GM18511 (cell line): ENCODE data around the gene CLMN.
A peak's percentile ranks its signal among the peaks of the same experiment; 100 is the strongest.

Experiments
- ATAC-seq: cut with Tn5 transposase; IDR thresholded peaks from one replicate; pipeline ENCODE4 v1.9.1; 2021; ENCODE audit warnings: mild to moderate bottlenecking, moderate library complexity; ENCODE audit not compliant: unreplicated experiment

The CLMN gene

DNA sequence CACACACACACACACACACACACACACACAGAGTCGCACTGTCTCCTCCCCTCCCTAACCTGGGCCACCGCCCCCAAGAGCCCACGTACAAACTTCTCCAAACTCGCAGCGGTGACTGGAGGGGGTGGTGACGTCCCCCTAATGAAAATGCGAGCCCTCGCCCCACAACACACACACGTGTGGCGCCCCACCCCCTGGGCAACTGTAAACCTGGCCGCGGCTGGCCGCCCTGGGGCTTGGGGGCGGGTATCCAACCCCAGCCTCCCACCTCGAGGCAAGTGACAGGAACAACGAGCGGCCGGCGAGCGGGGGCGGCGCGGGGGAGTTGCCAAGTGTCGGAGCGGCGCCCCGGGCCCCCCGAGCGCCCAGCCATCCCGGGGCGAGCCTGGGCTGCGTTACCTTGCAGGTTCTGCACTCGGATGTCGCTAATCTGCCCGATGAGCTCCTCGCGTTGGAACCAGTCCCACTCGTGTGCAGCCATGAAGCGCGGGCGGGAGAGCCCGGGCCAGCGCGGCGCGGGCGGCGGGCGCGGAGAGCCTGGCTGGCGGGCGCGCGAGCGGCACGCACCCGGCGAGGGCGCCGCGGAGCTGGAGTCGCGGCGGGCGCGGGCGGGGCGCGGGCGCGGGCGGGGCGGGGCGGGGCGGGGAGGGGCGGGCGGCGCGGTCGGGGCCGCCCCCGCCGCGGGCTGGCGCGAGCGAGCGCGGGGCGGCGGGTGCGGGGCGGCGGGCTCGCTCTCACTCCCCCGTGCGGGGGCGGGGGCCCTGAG, at the start of gene CLMN:
CLMN (minus strand) TSS at position 597 of the 766 bp plus-strand sequence; CDS start at position 481, 116 bp downstream.
- peak; percentile 52 for ATAC-seq

DNA sequence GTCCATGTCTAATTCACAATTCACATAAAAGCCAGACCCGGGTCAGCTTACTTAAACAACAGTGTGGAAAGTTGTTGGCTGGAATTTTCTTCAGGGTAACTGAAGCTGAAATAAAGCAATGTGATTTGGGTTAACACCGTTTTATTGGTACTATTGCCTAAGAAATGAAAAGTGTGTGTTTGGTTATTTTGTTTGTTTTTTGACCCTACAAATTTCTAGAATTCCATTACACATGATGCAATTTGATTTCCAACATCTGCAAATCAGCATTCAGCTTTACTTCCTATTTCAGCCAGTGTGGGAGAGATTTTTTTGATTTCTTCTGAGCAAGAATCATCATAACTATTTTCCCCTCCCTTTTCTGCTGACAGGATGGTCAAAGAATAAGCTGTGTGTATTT, 45.7 kb upstream of the CLMN start:
- no peak for ATAC-seq

GRCh38 chr14:95364481-95365209, 44.9 kb upstream of the CLMN start:
- ATAC-seq, result no peak

- no peak for ATAC-seq
Measured at GRCh38 chr14:95363468-95363954, 43.8 kb upstream of the CLMN start.

GRCh38 chr14:95362138-95362494, 42.4 kb upstream of the CLMN start:
- ATAC-seq, result no peak

GRCh38 chr14:95361373-95362137, 41.8 kb upstream of the CLMN start:
- peak; percentile 59 for ATAC-seq

DNA sequence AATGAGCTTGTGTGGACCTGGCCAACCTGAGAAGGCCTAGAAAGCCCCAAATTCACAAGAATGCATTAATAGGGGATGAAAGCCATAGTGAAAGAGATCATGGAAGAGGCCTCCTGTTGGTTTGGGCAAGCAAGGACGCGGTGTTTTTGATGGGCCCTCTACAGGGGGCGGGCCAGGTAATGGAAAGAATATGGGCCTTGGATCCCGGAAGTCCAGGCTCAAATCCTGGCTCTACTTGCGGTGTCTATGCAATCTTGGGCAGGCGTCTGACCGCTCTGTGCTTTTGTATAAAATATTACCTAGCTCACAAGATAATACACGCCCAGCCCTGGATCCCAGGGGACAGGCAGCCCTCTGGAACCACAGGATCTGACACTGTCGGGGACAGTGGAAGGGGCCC, 41.1 kb upstream of the CLMN start:
- no peak for ATAC-seq

DNA sequence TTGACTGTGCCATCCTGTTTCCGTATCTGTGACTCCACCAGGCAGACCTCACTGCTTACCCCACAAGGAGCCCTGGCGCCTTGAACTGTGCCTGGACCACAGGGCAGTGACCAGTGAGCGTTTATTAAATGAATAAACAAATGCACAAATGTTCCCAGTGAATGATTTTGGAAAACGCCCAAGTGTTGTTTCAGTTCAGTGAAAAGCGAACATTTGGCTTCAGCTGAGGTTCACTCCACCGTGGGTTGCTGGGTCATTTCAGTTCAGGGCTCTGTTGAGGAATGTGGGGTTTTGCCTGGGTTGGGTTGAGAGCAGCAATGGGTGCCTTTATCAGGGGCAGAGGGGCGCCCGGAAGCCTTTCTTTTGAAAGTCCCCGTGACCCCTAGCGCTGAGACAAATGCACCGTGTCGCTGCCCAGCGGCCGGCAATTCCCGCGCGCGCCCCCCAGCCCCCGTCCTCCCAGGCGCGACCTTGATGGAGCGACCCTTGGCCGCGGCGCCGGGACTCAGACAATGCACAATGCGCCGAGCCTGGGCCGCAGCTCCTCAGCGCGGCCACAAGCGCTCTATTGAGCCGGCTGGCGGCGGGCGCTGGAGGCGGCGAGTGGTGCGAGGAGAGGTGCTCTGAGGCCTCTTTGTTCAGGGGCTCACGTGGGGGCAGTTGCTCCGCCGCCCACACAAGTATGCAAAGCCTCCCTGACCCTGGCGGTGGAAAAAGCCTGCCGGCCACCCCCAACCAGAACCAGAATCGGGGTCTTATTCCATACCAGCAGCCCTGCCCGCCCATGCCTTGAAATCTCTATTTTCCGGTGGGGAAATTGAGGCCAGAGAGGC, 40.5 kb upstream of the CLMN start:
- no peak for ATAC-seq

DNA sequence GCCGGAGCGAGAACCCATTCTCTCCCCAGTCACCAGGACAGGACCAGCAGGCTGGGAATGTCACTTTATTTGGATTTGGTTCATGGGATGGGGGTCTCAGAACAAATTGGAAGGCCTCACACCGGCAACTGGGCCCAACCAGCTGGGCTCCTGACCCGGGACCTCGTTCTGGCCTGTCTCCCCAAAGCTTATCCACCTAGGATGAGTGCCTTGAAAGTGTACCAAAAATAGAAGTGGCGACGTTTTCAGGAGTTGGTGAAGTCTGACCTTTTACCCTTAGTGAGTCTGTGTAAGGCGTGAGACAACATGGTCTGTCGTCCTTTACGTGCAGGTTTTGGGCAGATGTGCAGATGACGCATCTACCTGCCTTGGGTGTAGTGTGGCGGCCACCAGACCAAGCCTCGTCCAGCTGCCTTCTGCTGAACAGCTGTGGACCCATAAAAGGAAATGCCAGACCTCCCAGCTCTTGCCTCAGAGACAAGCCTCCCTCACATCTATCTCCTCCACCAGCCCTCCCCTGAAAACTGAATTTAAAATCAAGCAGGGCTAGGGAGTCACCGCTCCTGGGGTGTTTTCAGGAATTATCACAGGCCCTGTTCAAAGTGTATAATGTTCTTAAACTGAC, 36.6 kb upstream of the CLMN start:
- no peak for ATAC-seq

DNA sequence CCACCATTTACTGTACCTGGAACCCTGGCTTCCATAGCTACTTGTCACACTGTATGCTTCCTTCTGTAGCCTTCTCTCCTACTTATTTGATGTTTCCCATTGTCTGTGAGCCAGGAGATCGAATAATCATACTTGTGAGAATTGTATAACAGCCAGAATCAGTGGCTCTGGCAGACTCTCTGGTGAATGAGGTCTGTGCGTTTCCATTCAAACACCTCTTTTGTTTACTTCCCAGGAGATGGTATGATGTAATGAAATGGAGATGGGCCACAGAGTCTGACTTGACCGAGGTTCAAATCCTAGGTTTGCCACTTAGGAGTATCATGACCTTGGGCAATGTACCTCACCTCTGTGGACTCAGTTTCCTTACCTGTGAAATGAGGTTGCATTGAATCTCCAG, 35.7 kb upstream of the CLMN start:
- ATAC-seq, result no peak

- ATAC-seq, result no peak
Measured at GRCh38 chr14:95354834-95355233, 35.1 kb upstream of the CLMN start.

DNA sequence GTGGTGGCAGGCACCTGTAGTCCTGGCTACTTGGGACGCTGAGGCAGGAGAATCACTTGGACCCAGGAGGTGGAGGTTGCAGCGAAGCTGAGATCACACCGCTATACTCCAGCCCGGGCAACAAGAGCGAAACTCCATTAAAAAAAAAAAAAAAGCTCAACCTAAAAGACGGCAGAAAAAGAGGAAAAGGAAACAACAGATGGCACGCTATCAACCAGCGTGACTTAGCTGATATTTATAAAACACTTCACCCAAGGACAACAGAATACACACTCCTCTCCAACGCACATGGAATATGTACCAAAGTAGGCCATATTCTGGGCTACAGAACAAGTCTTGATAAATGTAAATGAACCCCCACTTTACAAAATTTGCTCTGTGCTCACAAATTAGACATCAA, 34.0 kb upstream of the CLMN start:
- ATAC-seq, result no peak

DNA sequence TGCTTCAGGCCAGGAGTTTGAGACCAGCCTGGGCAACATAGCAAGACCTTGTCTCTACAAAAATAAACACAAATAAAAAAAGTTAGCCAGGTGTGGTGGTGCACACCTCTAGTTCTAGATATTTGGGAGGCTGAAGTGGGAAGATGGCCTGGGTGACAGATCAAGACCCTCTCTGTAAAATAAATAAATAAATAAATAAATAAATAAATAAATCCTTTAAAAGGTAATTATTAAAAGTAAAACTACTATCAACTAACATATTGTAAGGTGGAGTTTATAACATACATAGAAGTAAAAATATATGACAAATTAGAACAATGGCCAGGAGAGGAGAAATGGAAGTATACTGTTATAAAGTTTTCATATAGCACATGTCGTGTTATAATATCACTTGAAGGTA, 33.3 kb upstream of the CLMN start:
- no peak for ATAC-seq

DNA sequence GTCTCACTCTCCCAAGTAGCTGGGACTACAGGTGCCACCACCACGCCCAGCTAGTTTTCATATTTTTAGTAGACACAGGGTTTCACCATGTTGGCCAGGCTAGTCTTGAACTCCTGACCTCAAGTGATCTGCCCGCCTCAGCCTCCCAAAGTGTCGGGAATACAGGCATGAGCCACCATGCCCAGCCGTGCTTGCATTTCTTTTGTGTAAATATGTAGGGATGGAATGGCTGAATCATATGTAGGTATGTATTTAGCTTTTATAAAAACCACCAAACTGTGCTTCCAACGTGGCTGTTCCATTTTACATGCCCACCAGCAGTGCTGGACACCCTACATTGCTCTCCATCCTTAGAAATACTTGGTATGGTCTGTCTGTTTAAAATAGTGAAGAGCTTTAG, 32.8 kb upstream of the CLMN start:
- ATAC-seq, result no peak

DNA sequence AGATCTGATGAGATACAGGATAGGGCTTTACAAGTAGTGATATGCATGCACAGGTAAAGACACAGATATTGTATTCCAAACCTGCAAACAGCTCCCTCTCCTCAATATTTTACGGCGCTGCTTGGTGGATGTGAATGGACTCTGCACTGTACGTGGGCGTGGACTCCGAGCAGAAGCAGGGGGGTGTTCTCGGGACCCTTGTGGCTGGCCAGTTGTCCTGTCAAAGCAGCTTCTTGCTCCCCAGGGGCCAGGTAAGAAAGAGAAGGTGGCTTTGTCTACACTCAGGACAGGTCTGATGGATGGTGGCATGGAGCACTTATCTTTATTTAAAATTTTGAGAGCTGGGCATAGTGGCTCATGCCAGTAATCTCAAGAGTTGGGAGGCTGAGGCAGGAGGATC, 29.5 kb upstream of the CLMN start:
- ATAC-seq, result no peak

DNA sequence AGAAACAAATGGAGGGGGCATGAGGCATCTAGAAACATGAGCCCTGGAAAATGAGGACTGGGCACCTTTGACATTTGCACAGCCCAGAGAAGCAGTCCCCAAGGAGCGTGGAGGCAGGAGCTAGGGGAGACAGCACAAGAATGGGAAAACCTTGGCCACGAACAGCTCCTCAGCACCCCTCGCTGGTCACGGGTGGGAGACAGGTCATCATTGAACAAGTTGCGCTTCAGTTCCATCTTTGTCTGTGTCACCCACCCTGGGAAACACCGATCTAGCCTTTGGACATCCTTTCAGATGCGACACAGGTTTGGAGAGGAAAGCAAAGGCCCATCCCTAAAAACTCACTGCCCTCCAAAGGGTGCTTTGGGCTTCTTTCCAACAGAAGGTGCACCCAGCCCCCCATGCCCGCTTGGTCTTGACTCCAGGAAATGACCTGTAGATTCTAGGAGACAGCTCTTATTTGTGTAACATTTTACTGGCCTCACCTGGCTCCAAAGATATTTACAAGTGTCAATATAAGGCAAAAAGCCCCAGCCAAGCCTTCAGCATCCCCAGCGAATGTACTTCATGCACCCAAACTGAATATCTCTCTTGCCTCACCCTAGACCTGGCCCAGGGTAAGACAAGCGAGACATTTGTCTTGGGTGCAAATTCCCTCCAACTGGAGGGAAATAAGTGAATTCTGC, 28.8 kb upstream of the CLMN start:
- no peak for ATAC-seq

DNA sequence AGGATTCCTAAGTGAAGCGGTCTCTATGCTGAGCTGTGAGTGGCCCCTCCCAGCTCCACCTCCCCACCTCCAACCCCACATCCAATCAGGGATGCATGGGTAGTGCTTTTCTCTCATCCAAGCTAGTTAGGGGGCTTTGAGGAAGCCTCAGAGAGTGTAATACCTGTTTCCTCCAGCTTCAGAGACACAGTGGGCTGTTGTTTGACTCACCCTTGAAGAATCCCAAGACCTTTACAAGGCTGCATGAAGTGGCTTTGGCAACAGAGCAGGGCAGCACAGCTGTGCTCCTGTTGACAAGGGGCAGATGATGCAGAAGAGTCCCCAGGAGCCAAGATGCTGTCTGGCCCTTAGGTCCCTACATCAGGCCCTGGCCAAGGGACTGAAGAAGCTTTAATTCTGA, 27.1 kb upstream of the CLMN start:
- ATAC-seq, result no peak

- no peak for ATAC-seq
Measured at GRCh38 chr14:95346266-95346665, 26.6 kb upstream of the CLMN start.

GRCh38 chr14:95345032-95345431, 25.3 kb upstream of the CLMN start:
- ATAC-seq, result no peak

DNA sequence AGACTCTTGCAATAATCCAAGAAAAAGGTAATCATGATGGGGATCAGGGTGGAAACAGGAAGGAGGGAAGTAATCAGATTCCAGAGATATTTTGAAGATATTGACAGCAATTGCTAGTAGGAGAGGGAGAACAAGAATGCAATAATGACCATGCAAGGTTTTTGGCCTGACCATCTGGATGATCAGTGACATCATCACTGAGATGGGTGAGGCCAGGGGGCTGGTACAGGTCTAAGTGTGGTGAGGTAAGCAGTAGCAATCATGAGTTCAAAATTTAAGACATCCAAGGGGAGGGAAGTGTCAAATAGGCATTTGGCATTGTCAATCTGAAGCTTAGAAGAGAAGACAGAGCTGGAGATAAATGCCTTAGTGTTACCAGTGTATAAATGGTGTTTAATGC, 24.8 kb upstream of the CLMN start:
- no peak for ATAC-seq
